ENCODE results near the gene SCT.

DNA sequence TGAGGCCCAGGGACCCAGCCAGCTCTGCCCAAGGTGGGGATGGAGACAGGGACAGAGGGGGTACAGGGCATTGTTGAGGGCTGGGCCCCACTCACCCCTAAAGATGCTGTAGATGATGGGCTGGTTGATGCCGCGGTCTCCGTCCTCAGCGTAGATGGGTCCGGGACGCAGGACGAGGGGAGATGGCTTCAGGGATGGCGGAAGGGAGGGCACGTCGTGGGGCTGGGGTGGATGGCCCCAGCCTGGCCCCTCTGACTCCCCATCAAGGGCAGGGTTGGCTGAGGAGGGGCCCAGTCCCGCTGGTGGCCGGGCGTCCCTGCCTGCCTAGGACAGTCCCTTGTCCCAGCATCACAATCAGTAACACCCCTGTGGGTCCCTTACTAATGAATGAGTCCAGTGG is 6.8 kb downstream of the SCT start:
- TF ChIP-seq, protein P1, sequence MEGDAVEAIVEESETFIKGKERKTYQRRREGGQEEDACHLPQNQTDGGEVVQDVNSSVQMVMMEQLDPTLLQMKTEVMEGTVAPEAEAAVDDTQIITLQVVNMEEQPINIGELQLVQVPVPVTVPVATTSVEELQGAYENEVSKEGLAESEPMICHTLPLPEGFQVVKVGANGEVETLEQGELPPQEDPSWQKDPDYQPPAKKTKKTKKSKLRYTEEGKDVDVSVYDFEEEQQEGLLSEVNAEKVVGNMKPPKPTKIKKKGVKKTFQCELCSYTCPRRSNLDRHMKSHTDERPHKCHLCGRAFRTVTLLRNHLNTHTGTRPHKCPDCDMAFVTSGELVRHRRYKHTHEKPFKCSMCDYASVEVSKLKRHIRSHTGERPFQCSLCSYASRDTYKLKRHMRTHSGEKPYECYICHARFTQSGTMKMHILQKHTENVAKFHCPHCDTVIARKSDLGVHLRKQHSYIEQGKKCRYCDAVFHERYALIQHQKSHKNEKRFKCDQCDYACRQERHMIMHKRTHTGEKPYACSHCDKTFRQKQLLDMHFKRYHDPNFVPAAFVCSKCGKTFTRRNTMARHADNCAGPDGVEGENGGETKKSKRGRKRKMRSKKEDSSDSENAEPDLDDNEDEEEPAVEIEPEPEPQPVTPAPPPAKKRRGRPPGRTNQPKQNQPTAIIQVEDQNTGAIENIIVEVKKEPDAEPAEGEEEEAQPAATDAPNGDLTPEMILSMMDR (IDR thresholded peaks at IDR 0.05): no peak
- no peak for TF ChIP-seq POLR2A (IDR thresholded peaks at IDR 0.05; ENCODE audit: low read depth)

All from esophagus muscularis mucosa (tissue), 3 donors.